Measurements from ENCODE around the gene HMGXB4.

Gene HMGXB4

GRCh38 chr22:35335468-35335867 lies 78.2 kb downstream of the HMGXB4 start:
- Mint-ChIP-seq H3K36me3 (ENCODE audit: low read depth) (peaks cover 7% of the 10 kb centered on the region), H3K4me3 (no peak overlapping the region), H3K27me3 (no peaks in the 10 kb centered on the region), H3K4me1 (peaks cover 20% of the 10 kb centered on the region), H3K9me3 (no peaks in the 10 kb centered on the region), H3K27ac (peak overlapping the region; percentile 42)
- DNase-seq (no peak), ATAC-seq (no peak)

DNA sequence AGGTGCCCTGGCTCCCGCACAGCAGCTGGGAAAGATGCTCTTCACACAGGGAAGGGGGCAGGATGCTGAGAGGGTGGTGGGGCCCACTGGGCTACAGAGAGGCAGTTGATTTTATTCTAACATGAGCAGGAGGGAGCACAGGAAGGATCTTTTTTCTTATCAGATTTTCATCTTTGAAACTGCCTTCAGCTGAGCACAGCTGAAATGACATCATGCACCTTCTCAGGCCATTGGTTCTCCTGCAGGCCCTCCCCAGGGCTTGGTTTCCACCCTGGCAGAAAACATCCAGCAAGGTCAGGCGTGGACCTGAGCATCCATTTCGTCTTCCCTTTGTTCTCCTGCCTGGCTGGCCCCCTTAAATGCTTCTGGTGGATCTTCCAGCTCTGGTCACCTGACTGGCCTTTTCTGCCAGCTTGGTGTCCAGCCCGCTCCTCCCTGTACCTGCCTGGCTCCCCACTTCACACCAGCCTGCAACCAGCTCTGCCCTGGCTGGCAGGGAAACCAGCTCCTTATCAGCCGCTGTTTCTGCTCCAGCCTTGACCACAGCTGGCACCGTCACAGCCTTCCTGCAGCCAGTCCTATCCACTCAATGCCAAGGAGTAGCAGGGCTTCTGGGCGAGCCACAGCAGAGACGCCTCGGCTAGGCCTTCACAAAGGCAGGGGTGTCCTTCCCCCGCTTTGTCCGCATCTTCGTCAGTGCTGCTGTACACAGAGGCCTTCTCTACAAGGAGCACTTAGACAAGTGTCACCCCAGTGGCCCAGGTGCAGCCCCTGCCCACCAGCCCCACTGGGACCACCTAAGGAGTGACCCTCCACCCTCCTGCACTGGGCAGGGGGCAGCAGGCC lies 78.9 kb downstream of the HMGXB4 start:
- ATAC-seq: no peak
- Mint-ChIP-seq H3K36me3 (ENCODE audit: low read depth) (peaks cover 6% of the 10 kb centered on the region), H3K9me3 (no peaks in the 10 kb centered on the region), H3K27ac (peak overlapping the region; percentile 42), H3K4me3 (no peak overlapping the region), H3K4me1 (peaks cover 13% of the 10 kb centered on the region), H3K27me3 (no peaks in the 10 kb centered on the region)
- DNase-seq: no peak

GRCh38 chr22:35337932-35338331 lies 80.6 kb downstream of the HMGXB4 start:
- Mint-ChIP-seq H3K27me3 (no peaks in the 10 kb centered on the region), H3K4me1 (peaks cover 12% of the 10 kb centered on the region), H3K36me3 (ENCODE audit: low read depth) (peaks cover 5% of the 10 kb centered on the region), H3K9me3 (no peaks in the 10 kb centered on the region), H3K27ac (no peak overlapping the region), H3K4me3 (no peak overlapping the region)
- DNase-seq (no peak), ATAC-seq (peak; percentile 45)

- Mint-ChIP-seq H3K27me3 (no peaks in the 10 kb centered on the region), H3K4me1 (no peaks in the 10 kb centered on the region), H3K36me3 (ENCODE audit: low read depth) (peaks cover 5% of the 10 kb centered on the region), H3K27ac (no peak overlapping the region), H3K4me3 (no peak overlapping the region), H3K9me3 (no peaks in the 10 kb centered on the region)
- no peak for DNase-seq
- no peak for ATAC-seq
Observed at GRCh38 chr22:35341090-35341874, 84.0 kb downstream of the HMGXB4 start.

DNA sequence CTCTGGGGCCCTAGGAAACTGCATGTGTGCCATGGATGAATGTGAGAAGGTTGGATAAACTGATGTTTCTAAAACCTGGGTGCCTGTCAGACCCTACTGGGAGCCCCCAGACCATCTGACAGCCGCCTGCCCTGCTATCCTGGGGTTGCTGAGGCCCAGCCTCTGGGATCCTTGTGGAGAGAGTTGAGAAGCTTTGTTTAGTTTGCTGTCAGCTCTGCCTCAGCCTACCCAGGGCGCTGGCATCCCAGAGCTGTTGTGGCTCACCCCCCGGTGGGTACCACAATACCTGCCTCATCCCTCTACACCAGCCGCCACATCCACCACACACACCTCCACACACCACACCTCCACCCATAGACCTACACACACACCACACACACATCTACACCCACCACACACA lies 85.1 kb downstream of the HMGXB4 start:
- ATAC-seq (peak; percentile 18), DNase-seq (no peak)
- Mint-ChIP-seq H3K27ac (no peak overlapping the region), H3K4me1 (no peaks in the 10 kb centered on the region), H3K9me3 (no peaks in the 10 kb centered on the region), H3K27me3 (no peaks in the 10 kb centered on the region), H3K36me3 (ENCODE audit: low read depth) (peaks cover 5% of the 10 kb centered on the region), H3K4me3 (no peak overlapping the region)

- no peaks in the 10 kb centered on the region for H3K4me1 Mint-ChIP-seq
- H3K36me3 Mint-ChIP-seq (ENCODE audit: low read depth): peaks cover 5% of the 10 kb centered on the region
- H3K27me3 Mint-ChIP-seq: no peaks in the 10 kb centered on the region
- ATAC-seq: peak; percentile 5
- no peak overlapping the region for H3K4me3 Mint-ChIP-seq
- no peak for DNase-seq
- H3K27ac Mint-ChIP-seq: no peak overlapping the region
- no peaks in the 10 kb centered on the region for H3K9me3 Mint-ChIP-seq
Observed at GRCh38 chr22:35343664-35344550, 86.6 kb downstream of the HMGXB4 start.

DNA sequence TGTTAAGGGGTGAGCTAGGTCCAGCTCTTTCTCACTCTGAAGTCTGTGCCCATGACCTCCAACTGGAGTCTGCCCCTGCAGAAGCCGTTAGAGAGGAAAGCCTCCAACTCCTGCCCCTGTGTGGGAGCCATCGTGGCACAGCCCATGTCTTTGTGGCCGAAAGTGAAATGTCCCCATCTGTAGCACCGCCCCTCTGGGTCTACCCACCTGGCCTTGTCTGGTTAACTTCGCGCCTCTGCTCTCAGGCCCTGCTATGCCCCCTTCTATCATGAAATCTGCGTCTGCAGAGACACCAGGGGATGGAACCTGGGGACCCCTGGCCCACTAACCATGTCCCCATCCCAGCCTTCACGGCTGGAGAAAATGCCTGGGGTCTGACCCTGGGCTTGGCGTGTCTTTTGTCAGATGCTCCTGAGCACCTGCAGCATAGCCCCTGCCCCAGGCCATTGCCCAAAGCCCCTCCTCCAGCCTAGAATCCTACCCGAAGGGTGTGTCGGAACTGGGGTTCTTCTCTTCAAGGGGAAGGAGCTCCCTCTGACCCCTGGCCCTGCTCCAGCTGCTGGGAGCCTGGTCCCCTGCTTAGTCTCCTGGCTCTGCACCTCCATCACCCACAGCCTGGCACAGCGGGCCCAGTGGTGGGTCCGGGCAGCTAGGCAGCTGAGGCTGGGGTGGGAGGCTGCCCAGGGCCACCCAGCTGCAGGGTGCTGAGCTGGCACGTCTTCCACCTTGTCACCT lies 87.8 kb downstream of the HMGXB4 start:
- Mint-ChIP-seq H3K36me3 (ENCODE audit: low read depth) (peaks cover 2% of the 10 kb centered on the region), H3K4me3 (no peak overlapping the region), H3K9me3 (no peaks in the 10 kb centered on the region), H3K27ac (no peak overlapping the region), H3K4me1 (no peaks in the 10 kb centered on the region), H3K27me3 (no peaks in the 10 kb centered on the region)
- no peak for ATAC-seq
- no peak for DNase-seq
